ENCODE data around the gene DLGAP1.

Gene DLGAP1

DNA sequence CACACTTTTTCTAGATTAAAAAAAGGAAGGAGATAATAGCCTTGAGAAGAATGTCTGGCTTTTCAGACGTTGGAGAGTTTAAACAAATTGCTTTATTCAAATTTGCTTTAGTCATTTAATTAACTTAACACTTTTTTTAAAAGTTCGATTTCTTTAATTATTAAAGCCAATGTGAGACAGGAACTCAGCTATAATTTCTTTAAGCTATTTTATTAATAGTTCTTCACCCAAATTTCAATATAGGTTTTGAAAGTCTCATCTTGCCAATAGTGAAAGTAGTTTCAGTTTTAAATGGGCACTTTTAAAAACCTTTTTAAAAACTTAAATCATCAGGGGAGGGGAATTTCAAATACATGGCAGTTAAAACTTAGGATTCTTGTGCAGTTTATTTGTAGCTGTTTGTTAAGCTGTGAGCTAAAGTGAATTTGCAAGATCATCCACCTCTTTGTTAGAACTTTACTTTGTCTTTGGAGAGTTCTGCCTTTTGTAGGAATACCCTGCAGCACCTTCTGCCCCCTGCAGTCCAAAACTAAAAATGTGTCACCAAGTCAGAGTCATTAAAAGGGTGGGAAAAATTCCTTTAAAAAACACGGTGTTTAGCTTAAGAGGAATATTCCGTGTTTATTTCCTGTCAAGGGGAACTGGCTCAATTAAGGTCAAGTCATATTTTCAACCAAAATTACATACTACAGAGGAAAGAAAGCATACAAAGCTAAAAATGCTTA is 1000.6 kb downstream of the DLGAP1 start:
- DNase-seq = peak; percentile 24

GRCh38 chr18:3453540-3454364 is 1001.4 kb downstream of the DLGAP1 start:
- peak; percentile 64 for DNase-seq

- no peak for DNase-seq
These were observed 1002.2 kb downstream of the DLGAP1 start for GRCh38 chr18:3452750-3453539.

- DNase-seq = no peak
These were observed 1002.9 kb downstream of the DLGAP1 start for GRCh38 chr18:3451989-3452749.

DNA sequence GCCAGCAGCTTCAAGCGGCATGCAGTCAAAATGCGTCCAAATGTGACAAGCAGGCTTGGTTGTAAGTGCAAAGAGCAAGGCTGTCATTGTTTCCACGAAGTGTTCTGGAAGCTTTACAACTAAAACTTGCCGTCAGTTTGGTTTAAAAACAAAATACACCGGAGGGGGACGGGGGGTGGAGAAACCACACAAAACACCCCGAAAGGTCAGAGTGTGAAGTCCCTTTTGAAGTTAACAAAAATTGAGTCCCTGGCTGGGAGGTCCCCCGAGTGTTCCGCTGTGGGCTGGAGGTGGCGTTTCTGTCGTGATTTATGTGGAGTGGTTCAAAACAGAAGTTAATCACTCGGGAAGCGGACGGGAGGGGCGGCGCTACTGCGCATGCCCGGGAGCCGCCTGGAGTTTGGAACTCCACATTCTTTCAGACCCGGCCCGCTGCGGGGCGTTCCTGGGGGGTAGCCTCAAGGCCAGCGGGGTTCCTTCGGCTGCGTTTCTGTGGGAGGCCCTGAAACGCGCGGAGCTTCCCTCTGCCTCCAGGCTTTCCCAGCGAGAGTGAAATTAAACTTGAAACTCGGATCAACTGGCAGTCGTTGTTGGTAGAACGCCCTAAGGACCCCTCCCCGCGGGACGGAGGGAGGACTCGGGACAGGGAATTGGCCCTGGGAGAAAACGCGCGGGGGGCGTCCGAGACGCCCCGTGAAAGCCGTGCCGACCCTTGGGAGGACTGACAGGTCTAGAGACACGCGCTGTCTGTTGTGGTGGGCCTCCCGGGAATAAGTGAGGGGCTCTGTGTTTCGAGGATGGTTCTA is 1003.7 kb downstream of the DLGAP1 start:
- peak; percentile 77 for DNase-seq

- DNase-seq = no peak
These were observed 1004.3 kb downstream of the DLGAP1 start for GRCh38 chr18:3450799-3451182.

- peak; percentile 36 for DNase-seq
These were observed 1004.9 kb downstream of the DLGAP1 start, which contains the start of gene TGIF1 for GRCh38 chr18:3450012-3450798. TGIF1 (plus strand) TSS chr18:3450172; CDS start chr18:3450490, 318 bp downstream.

- no peak for DNase-seq
These were observed 1005.5 kb downstream of the DLGAP1 start for GRCh38 chr18:3449512-3450011.

- peak; percentile 97 for DNase-seq
These were observed 1006.1 kb downstream of the DLGAP1 start for GRCh38 chr18:3448838-3449511.

- DNase-seq = peak; percentile 95
These were observed 1006.9 kb downstream of the DLGAP1 start for GRCh38 chr18:3447895-3448837.

GRCh38 chr18:3447068-3447894 is 1007.8 kb downstream of the DLGAP1 start:
- DNase-seq = no peak
